Muscle layer of colon (tissue), 2 donors: ENCODE results near the gene IL26.

Source experiments
- H3K27ac ChIP-seq: one replicate; pipeline ENCODE4 v1.7.0; 2013; ENCODE audit warnings: low read depth, mild to moderate bottlenecking, low read length, moderate library complexity
- H3K27me3 ChIP-seq, 2 donors: one replicate each; pipeline ENCODE4 v1.7.0; 2013; ENCODE audit warnings: low read length in 2 of 2, mild to moderate bottlenecking in 2 of 2; ENCODE audit not compliant: insufficient read depth in 2 of 2, control insufficient read depth in 1 of 2
- H3K36me3 ChIP-seq: one replicate; pipeline ENCODE4 v1.7.0; 2013; ENCODE audit warnings: mild to moderate bottlenecking, low read length; ENCODE audit not compliant: insufficient read depth
- H3K4me1 ChIP-seq: one replicate; pipeline ENCODE4 v1.7.0; 2013; ENCODE audit warnings: mild to moderate bottlenecking, low read length; ENCODE audit not compliant: insufficient read depth
- H3K4me3 ChIP-seq, 2 donors: one replicate each; pipeline ENCODE4 v1.7.0; 2013; ENCODE audit warnings: low read length in 2 of 2, low read depth in 1 of 2, mild to moderate bottlenecking in 1 of 2, moderate library complexity in 1 of 2
- H3K9ac ChIP-seq: one replicate; pipeline ENCODE4 v1.7.0; 2013; ENCODE audit warnings: low read length
- H3K9me3 ChIP-seq: one replicate; pipeline ENCODE4 v1.7.0; 2013; ENCODE audit warnings: mild to moderate bottlenecking, low read length
- donor health status: abdominal sarcoma.
- donor health status: Adenocarcinoma of cecum.

Gene IL26

DNA sequence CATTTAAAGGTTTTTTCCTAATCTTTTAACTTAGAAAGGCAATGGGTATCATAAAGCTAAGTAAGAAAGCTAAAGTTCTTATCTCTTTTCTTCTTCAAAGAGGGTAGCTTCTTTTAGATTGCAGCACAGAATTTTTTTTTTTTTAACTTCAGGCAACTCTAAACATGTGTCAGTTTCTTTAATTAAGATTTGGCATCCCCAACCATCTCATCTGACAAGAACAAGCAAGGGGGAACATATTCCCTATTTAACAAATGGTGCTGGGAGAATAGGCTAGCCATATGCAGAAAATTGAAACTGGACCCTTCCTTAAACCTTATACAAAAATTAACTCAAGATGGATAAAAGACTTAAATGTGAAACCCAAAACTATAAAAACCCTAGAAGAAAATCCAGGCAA is 51.8 kb downstream of the IL26 start:
- Histone ChIP-seq H3K27me3 (no peaks in the 10 kb centered on the region), H3K9ac (no peak overlapping the region), H3K4me1 (no peaks in the 10 kb centered on the region), H3K9me3 (no peaks in the 10 kb centered on the region), H3K4me3 (no peak overlapping the region), H3K27ac (no peak overlapping the region), H3K36me3 (no peaks in the 10 kb centered on the region)

DNA sequence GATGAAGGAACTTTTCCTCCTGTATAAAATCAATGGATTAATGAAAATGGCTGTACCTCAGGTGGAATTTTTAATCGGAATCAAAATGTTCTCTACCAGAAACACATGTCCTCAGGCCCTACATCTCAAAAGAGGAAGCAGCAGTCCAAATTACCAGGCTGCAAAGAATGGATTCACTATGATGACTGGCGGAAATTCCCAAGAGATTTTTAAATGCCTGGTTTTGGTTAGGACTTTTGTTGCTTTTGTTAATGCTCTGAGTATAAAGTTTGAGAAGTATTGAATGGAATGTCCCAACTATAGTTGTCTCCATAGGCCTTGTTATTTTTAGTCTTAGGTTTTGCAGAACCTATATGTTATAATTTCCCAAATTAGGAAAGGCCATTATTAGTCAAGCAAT is 54.9 kb downstream of the IL26 start:
- Histone ChIP-seq H3K4me3 (no peak overlapping the region), H3K27me3 (no peaks in the 10 kb centered on the region), H3K9me3 (no peaks in the 10 kb centered on the region), H3K27ac (no peak overlapping the region), H3K36me3 (no peaks in the 10 kb centered on the region), H3K4me1 (no peaks in the 10 kb centered on the region), H3K9ac (no peak overlapping the region)

DNA sequence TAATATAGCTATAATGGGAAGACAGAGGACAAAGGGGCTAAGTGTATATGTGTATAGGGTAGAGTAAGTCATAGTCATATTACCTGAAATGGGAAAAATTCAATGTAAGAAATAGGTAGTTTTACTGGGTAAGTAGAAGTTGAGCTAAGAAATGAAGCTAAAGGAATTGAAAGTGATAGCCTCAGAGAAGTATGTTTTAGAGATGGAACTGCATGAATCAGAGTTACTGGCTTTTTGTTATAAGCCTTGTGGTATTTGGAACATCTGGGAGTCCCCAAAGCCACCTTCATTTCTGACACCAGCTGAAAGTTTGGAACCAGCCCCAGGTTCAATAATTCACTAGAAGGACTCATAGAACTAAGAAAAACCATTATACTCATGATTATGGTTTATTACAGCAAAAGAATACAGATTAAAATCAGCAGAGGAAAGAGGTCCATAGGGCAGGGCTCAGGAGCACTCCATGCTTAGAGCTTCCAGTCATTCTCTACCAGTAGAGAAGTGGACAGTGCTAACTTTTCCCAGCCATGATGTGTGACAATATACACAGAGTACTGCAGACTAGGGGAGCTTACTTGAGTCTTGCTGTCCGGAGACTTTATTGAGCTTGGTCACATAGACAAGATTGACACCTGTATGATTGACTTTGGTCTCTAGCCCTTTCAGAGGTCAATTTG is 56.3 kb downstream of the IL26 start:
- Histone ChIP-seq H3K9ac (no peak overlapping the region), H3K4me3 (no peak overlapping the region), H3K36me3 (no peaks in the 10 kb centered on the region), H3K9me3 (no peaks in the 10 kb centered on the region), H3K27me3 (no peaks in the 10 kb centered on the region), H3K4me1 (no peaks in the 10 kb centered on the region), H3K27ac (no peak overlapping the region)

DNA sequence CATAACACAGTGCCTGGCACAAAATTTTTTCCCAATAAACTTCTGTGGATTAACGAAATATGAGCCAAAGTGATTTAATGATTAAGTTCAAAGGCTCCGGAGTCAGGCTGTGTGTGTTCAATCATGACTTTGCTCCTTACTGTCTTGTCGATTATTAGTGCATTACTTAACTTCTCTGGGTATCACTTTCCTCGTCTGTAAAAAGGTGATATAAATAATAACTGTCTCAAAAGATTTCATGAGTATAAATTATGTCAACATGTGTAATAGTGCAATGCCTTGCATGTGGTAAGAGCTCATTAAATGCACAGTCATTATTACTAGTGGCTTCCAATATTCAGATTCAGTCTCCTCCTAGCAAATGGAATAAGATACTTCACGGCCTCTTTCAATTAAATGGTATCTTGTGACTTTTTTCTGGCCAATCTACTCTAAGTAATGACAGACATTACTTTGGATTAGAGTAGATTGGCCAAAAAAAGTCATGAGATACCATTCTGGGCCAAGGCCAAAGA is 59.2 kb downstream of the IL26 start:
- Histone ChIP-seq H3K9ac (no peak overlapping the region), H3K27me3 (no peaks in the 10 kb centered on the region), H3K9me3 (no peaks in the 10 kb centered on the region), H3K27ac (no peak overlapping the region), H3K4me1 (no peaks in the 10 kb centered on the region), H3K4me3 (no peak overlapping the region), H3K36me3 (no peaks in the 10 kb centered on the region)

DNA sequence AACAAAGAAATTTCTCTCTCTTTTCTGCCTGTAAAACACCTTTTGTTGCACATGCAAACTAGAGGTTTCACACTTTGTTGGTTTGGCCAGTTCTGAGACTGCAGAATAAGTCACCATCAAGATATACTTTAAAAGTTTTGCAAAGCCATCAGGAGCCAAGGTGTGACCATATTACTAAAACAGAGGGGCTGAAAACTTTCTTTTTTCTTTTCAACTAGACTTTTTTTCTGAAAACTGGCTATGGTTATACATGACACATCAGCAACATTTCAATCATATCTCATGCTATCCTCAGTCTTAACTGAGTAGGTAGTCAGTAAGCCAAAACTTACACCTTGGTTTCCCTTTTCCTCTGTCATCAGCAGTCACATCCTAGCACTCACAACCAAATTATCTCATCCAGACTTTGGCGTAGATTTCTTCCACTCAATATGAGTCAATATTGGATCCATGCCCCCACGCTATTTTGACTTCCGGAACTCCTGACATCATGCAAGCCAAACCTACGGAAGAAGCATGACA is 62.0 kb downstream of the IL26 start:
- no peak overlapping the region for H3K27ac ChIP-seq
- H3K27me3 ChIP-seq, result no peaks in the 10 kb centered on the region
- H3K36me3 ChIP-seq, result no peaks in the 10 kb centered on the region
- no peak overlapping the region for H3K9ac ChIP-seq
- H3K9me3 ChIP-seq, result no peaks in the 10 kb centered on the region
- H3K4me1 ChIP-seq, result no peaks in the 10 kb centered on the region
- H3K4me3 ChIP-seq, result no peak overlapping the region

DNA sequence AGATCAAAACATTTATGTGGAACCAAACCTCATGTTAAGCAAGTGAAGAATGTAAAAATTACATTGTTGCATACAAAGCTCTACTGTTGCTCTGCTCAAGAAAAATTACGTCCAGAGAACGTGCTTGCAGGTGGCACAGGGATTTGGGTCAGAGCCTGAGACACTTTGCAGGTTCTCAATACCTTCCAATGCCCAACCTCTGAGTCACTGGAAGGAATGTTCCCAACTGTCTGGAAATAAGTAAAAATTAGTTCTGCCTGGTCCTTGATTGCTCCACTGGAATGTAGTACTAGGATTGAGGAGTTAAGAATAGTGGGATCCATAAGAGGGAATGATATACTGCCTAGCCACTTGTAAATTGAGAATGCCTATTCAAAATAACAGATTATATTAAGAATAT is 63.2 kb downstream of the IL26 start:
- Histone ChIP-seq H3K27ac (no peak overlapping the region), H3K27me3 (no peaks in the 10 kb centered on the region), H3K9ac (no peak overlapping the region), H3K4me1 (no peaks in the 10 kb centered on the region), H3K4me3 (no peak overlapping the region), H3K36me3 (no peaks in the 10 kb centered on the region), H3K9me3 (no peaks in the 10 kb centered on the region)

DNA sequence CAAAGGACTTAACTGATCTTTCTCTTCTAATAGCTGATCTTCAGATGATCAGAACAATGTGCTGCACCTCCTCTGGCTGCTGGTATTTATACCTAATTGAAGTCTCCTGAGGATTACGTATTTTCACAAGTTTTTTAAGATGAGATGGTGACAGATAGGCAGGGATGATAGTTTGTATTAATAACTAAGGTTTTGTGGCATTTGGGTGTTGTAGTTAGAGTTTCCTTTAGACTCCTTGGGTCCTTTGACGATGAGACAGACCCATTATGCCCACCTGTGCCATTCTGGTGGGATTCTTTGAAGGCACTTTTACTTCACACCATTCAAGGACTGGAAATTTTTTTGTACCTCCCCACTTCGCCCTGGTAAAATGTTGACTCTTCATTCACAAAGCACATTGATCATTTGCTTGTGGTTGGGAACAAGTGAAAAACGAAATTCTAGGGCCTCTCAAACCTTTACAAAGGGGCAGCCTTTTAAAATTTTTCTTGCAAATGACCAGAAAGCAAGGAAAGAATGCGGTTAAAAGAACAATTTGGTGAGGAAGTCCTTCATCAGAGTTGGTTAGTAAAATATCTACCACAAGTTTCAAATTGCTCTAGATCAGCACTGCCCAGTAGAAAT is 65.8 kb downstream of the IL26 start, which contains the start of gene IFNG:
TSS of gene IFNG (minus strand) at position 60 of the 624 bp plus-strand sequence. CDS start 125 bp downstream, outside the sequence.
- Histone ChIP-seq H3K4me1 (no peaks in the 10 kb centered on the region), H3K36me3 (no peaks in the 10 kb centered on the region), H3K27ac (no peak within 1 kb of the TSS), H3K9ac (no peak within 1 kb of the TSS), H3K9me3 (no peaks in the 10 kb centered on the region), H3K4me3 (no peak within 1 kb of the TSS), H3K27me3 (no peaks in the 10 kb centered on the region)

DNA sequence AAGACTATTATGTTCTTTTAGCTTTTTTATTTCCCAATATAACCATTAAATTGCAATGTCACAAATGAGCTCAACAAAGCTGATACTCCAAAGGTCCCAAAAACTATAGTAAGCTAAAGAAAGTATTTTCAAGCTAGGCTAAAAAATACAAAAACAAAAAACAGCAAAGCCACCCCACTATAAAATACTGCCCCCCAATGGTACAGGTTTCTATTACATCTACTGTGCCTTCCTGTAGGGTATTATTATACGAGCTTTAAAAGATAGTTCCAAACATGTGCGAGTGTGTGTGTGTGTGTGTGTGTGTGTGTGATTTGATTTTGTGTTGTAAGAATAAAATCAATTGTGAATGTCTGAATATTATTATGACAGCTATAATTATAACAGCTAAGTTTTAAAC is 67.2 kb downstream of the IL26 start:
- Histone ChIP-seq H3K4me3 (no peak overlapping the region), H3K9ac (no peak overlapping the region), H3K27ac (no peak overlapping the region), H3K36me3 (no peaks in the 10 kb centered on the region), H3K4me1 (no peaks in the 10 kb centered on the region), H3K9me3 (no peaks in the 10 kb centered on the region), H3K27me3 (no peaks in the 10 kb centered on the region)

DNA sequence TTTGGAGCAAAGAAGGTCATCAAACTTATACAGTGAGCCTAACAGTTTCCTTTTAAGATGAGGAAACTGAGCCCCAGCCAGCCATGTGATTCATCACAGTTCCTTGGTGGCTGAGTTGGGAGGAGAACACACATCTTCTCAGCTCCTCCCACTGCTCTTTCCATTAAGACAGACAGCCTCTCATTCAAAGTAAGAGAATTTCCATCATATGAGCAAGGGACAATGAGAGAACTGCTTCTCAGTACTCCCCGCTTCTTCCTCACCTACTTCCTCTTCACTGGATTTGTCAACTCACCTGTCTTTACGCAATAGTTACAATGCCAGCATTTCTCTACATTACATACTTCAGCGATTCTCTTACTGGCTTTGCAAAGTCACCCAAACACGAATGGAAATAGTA is 68.2 kb downstream of the IL26 start:
- Histone ChIP-seq H3K4me3 (no peak overlapping the region), H3K27ac (no peak overlapping the region), H3K9ac (no peak overlapping the region), H3K27me3 (no peaks in the 10 kb centered on the region), H3K9me3 (no peaks in the 10 kb centered on the region), H3K36me3 (no peaks in the 10 kb centered on the region), H3K4me1 (no peaks in the 10 kb centered on the region)

DNA sequence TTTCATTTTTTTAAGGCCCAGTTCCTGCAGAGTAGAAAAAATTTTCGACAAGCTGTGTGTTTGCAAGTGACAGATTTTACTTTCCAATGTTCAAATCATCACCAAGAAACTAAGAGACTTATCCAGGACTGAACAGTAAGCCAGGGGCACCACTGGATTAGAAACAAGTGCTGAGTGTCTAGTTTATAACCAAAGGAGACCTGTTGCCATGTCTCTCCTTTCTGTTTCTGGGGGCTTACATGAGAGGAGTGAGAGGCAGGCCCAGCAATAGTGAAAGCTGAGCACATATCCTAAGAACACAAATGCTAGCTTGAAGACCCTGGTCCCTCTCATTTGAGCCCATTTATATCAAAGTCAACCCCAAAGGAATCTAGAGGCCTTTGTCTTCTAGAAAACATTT is 69.0 kb downstream of the IL26 start:
- H3K4me3 ChIP-seq, result no peak overlapping the region
- H3K27me3 ChIP-seq, result no peaks in the 10 kb centered on the region
- no peaks in the 10 kb centered on the region for H3K36me3 ChIP-seq
- H3K9ac ChIP-seq, result no peak overlapping the region
- H3K4me1 ChIP-seq, result no peaks in the 10 kb centered on the region
- H3K9me3 ChIP-seq, result no peaks in the 10 kb centered on the region
- H3K27ac ChIP-seq, result no peak overlapping the region

DNA sequence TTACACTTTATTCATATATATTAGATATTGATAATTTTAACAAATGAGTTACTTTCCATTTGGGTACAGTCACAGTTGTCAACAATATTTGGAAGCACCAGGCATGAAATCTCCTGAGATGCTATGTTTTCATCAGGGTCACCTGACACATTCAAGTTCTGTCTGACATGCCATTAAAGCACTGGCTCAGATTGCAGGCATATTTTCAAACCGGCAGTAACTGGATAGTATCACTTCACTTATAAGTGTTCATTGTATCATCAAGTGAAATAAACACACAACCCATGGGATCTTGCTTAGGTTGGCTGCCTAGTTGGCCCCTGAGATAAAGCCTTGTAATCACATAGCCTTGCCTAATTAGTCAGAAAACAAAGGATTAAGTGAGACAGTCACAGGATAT is 70.8 kb downstream of the IL26 start:
- Histone ChIP-seq H3K4me1 (no peaks in the 10 kb centered on the region), H3K9me3 (no peaks in the 10 kb centered on the region), H3K27me3 (no peaks in the 10 kb centered on the region), H3K36me3 (no peaks in the 10 kb centered on the region), H3K9ac (no peak overlapping the region), H3K27ac (no peak overlapping the region), H3K4me3 (no peak overlapping the region)
